Fibroblast of the aortic adventitia (primary cell): ENCODE results near the gene RPS6KA5. TPM values are rescaled to one million over a fixed set of nuclear protein-coding genes. Genes with fewer than 3 reads are reported as not detected.
A peak's percentile ranks its signal among the peaks of the same experiment; 100 is the strongest.

ENCODE experiments used
- DNase-seq: peaks from one replicate; pipeline ENCODE4 v3.0.0-alpha.2; 2010; ENCODE audit warnings: low read depth
- H3K4me3 ChIP-seq: 2 replicates; pipeline ENCODE4 v1.5.1; 2011; ENCODE audit warnings: low read depth, mild to moderate bottlenecking, control low read depth, low read length, moderate library complexity
- CTCF ChIP-seq: IDR thresholded peaks from 2 replicates; pipeline ENCODE4 v1.5.1; 2011; ENCODE audit warnings: mild to moderate bottlenecking, low read length, control low read depth, inconsistent platforms; ENCODE audit not compliant: insufficient read depth
- total RNA-seq: library from RNA; depleted of rRNA; stranded (reverse); fragments of >200 nt; gene quantifications from 2 replicates; pipeline ENCODE4 v1.2.3, GENCODE V29; 2012; ENCODE audit warnings: low replicate concordance

Gene RPS6KA5
- total RNA-seq, 1 donor = 5.0 TPM

DNA sequence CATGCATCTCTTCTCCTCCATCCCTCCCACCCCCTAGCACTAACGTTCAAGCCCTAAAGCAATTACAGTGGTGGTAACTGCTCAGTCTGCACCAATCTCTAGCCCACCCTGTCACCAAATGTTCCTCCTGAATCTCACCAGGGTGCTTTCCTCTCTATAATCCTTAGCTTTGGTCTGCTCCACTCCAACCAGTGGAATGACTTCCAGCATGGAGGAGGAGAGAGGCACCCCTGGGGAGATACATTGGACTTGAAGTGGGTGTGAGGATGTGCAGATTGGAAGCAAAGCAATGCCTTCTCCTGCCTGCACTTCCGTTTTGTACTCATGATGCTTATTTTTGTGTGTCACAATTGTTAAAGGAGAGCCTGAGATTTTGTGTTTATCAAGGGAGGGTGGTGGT, 24.1 kb upstream of the RPS6KA5 start:
- TF ChIP-seq CTCF = no peak
- H3K4me3 ChIP-seq = no peak overlapping the region
- DNase-seq = no peak

DNA sequence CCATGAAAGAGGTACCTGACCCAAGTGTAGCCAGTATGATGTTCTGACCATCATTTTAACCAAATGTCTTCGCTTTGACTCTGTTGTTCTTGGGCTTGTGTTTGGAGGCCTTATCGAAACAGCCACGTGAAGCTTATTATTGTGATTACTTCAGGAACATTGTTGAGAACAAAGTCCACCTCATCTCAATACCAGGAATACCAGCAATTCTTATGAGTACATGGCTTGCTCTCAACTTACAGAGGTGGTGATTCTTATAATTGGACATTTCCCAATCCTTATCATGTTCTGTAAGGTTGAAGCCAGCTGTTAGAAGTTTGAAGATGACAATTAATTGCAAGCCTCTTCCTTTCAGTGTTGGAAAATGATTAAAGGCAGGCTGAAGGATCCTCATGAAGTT, 21.8 kb upstream of the RPS6KA5 start:
- no peak for TF ChIP-seq CTCF
- no peak overlapping the region for H3K4me3 ChIP-seq
- no peak for DNase-seq

DNA sequence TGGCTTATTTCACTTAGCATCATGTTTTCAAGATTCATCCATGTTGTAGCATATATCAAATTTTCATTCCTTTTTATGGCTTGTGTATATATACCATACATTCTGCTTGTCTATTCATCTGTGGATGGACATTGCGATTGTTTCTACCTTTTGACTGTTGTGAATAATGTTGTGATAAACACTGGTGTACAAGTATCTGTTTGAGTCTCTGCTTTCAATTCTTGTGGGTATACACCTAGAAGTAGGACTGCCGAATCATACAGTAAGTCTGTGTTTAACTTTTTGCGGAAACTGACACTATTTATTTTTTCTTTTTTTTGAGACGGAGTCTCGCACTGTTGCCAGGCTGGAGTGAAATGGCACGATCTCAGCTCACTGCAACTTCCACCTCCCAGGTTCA, 19.6 kb upstream of the RPS6KA5 start:
- TF ChIP-seq CTCF = no peak
- no peak overlapping the region for H3K4me3 ChIP-seq
- no peak for DNase-seq

- no peak for DNase-seq
- no peak for TF ChIP-seq CTCF
- no peak overlapping the region for H3K4me3 ChIP-seq
These were observed 17.8 kb upstream of the RPS6KA5 start for GRCh38 chr14:91078095-91078737.

DNA sequence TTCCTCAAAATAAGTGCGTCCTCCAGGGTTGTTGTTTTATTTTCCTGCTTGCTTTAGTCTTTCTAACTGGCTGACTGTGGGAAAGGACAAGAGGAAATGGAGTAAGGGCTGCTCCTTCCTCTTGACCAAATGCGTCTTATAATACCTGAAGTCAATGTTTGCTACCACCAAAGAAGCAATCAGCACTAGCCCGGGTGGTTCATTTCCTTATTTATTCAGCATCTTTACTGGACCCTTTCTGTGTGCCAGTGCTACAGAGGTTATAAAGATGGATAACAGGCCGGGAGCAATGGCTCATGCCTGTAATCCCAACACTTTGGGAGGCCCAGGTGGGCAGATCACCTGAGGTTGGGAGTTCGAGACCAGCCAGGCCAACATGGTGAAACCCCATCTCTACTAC, 15.1 kb upstream of the RPS6KA5 start:
- H3K4me3 ChIP-seq = no peak overlapping the region
- no peak for TF ChIP-seq CTCF
- DNase-seq = no peak

GRCh38 chr14:91070572-91070971, 10.1 kb upstream of the RPS6KA5 start:
- no peak for TF ChIP-seq CTCF
- no peak overlapping the region for H3K4me3 ChIP-seq
- no peak for DNase-seq

DNA sequence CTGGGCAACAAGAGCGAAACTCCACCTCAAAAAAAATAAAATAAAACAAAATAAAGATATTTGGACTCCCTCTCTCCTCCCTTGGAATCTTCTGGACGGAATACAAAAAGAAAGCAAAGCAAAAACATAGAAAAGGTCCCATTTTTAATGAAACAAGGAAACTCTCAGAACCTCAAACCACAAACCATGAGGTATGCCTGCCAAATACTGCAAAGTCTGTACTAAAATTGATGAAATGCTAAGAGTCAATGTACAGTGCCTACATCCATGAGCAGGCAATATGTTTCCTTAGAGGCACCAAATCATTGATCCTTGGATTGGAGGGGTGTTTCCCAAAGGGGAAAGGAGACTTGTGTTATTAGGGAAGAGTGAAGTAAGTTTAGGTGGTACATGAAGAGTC, 8.2 kb upstream of the RPS6KA5 start:
- no peak overlapping the region for H3K4me3 ChIP-seq
- no peak for TF ChIP-seq CTCF
- DNase-seq = peak; percentile 32
